GM19193 (cell line): Measurements from ENCODE around the gene RDH16.

Source experiments
- POLR2A ChIP-seq: IDR thresholded peaks from 4 replicates; pipeline ENCODE4 v1.6.1; 2011; ENCODE audit not compliant: insufficient read depth, insufficient read length; ENCODE audit errors: extremely low read depth

The RDH16 gene

GRCh38 chr12:56955631-56956256 is 1.7 kb downstream of the RDH16 start:
- no peak for TF ChIP-seq POLR2A

GRCh38 chr12:56954958-56955355 is 2.5 kb downstream of the RDH16 start:
- no peak for TF ChIP-seq POLR2A

- no peak for TF ChIP-seq POLR2A
Measured at GRCh38 chr12:56954057-56954957, 3.1 kb downstream of the RDH16 start.

DNA sequence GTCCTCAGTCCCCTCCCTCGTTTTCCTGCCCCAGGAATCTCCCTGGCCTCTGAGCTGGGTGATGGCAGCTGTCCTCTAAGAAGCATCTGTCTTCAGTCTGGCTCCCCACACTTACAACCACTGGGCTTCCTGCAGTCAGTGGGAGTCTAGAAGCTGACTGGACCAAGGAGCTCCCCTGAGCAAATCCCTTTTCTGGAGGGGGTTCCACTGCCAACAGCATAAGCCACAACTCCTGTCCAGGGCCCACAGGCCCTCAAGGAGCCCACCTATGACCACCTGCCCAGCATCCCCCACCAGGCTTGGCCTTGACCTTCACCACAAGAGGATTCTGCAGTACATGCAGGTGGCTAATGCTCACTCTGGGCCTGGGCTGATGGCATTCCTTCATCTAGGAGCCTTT is 4.1 kb downstream of the RDH16 start:
- no peak for TF ChIP-seq POLR2A

GRCh38 chr12:56951582-56952339 is 5.6 kb downstream of the RDH16 start:
- no peak for TF ChIP-seq POLR2A

GRCh38 chr12:56948881-56949280 is 8.5 kb downstream of the RDH16 start:
- TF ChIP-seq POLR2A: no peak

DNA sequence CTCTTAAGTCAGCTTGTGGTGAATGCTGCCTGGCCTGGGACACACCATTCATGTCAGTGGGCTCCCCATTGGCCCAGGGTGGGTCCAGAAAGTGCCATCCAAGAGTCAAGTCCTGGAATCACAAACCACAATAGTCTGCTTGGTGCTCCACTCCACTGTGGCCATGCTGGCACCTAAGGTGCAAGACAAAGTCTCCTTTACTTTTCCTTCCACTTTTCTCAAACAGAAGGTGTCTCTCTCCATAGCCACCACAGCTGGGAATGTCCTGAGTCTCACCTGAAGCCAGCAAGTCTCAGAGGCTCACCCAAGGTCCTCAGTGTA is 9.0 kb downstream of the RDH16 start:
- no peak for TF ChIP-seq POLR2A

DNA sequence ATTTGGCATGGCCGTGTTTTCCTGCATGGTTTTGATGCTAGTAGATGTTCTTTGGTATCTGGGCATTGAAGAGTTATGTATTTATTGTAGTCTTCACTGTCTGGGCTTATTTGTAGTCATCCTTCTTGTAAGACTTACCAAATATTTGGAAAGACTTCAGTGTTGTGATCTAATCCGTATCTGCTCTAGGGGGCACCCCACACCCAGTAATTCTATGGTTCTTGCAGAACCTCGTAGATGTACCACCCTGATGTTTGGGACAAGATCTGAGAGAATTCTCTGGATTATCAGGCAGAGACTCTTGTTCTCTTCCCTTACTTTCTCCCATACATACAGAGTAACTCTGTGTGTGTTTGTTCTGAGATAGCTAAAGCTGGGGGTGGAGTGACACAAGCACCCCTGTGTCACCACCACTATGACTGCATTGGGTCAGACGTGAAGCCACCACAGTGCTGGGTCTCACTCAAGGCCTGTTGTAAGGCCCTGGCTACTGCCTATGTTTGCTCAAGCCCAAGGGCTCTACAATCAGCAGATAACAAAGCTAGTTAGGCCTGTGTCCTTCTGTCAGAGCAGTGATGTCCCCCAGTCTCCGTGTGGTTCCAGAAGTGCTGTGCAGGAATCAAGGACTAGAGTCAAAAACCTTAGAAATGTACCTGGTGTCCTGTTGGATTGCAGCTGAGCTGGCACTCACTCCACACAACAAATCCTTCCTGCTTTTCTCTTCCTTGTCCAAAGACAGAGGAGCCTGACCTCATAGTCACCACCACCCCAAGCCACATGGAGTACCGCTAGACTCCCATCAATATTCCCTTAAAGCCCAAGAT is 9.6 kb downstream of the RDH16 start:
- TF ChIP-seq POLR2A: no peak

- no peak for TF ChIP-seq POLR2A
Measured at GRCh38 chr12:56943878-56944277, 13.5 kb downstream of the RDH16 start.

- TF ChIP-seq POLR2A: no peak
Measured at GRCh38 chr12:56941299-56942017, 15.9 kb downstream of the RDH16 start.

GRCh38 chr12:56935752-56936151 is 21.7 kb downstream of the RDH16 start:
- TF ChIP-seq POLR2A: no peak

DNA sequence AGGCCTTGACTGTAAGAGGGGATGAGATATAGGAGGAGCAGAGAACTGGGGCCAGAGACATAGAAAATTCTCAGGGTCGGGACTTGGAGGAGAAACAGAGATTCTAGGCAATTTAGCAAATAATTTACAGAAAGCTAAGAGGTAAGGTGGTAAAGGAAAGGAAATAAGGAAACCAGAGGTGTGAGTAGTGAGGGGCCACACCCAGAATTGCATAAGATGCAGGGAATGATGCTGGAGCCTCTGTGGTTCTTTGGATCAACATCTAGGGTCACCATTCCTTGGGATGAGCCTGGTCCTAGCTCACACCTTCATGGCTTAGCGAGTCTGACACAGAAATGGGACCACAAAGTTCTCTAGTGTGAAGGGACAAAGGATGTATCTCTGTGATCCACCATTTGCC is 22.3 kb downstream of the RDH16 start:
- TF ChIP-seq POLR2A: no peak

GRCh38 chr12:56933826-56934625 is 23.4 kb downstream of the RDH16 start, which contains the start of gene SDR9C7:
TSS of gene SDR9C7 (minus strand) at chr12:56934408. CDS start at chr12:56934261, 147 bp downstream.
- TF ChIP-seq POLR2A: no peak
